ENCODE results near the gene TACC2. TPM values are rescaled to one million over a fixed set of nuclear protein-coding genes. Genes with fewer than 3 reads are reported as not detected.

Gene TACC2
- total RNA-seq, 1 donor from 2014 or later: 56.6 TPM

DNA sequence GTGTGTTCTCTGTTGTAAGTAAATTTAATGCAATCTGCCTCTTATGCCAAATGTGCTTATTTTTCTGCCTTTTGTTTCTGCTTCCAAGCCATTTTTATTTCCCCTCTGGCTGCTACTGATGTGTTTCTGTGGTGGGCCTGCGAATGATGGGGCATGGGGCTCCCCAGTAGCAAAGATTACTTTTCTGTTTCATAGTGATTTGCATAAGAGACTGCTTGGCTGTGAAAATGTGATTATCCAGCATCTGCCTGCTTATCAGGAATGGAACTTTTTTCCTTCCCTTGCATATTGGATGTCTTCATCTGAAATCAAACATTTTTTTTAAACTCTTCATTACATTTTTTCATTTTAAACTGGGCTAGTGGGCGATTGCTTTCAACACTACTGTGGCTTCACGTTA is 224.4 kb downstream of the TACC2 start:
- DNase-seq (ENCODE audit: low spot score): no peak
- Mint-ChIP-seq H3K4me3 (ENCODE audit: unreplicated experiment) (no peak overlapping the region), H3K27me3 (ENCODE audit: low read depth) (no peaks in the 10 kb centered on the region), H3K9me3 (ENCODE audit: low read depth) (no peaks in the 10 kb centered on the region), H3K27ac (ENCODE audit: unreplicated experiment) (no peak overlapping the region), H3K36me3 (ENCODE audit: low read depth) (peaks cover 29% of the 10 kb centered on the region), H3K4me1 (ENCODE audit: low read depth) (peaks cover 3% of the 10 kb centered on the region)
- TF ChIP-seq, protein P1, sequence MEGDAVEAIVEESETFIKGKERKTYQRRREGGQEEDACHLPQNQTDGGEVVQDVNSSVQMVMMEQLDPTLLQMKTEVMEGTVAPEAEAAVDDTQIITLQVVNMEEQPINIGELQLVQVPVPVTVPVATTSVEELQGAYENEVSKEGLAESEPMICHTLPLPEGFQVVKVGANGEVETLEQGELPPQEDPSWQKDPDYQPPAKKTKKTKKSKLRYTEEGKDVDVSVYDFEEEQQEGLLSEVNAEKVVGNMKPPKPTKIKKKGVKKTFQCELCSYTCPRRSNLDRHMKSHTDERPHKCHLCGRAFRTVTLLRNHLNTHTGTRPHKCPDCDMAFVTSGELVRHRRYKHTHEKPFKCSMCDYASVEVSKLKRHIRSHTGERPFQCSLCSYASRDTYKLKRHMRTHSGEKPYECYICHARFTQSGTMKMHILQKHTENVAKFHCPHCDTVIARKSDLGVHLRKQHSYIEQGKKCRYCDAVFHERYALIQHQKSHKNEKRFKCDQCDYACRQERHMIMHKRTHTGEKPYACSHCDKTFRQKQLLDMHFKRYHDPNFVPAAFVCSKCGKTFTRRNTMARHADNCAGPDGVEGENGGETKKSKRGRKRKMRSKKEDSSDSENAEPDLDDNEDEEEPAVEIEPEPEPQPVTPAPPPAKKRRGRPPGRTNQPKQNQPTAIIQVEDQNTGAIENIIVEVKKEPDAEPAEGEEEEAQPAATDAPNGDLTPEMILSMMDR (IDR thresholded peaks at IDR 0.05): no peak

DNA sequence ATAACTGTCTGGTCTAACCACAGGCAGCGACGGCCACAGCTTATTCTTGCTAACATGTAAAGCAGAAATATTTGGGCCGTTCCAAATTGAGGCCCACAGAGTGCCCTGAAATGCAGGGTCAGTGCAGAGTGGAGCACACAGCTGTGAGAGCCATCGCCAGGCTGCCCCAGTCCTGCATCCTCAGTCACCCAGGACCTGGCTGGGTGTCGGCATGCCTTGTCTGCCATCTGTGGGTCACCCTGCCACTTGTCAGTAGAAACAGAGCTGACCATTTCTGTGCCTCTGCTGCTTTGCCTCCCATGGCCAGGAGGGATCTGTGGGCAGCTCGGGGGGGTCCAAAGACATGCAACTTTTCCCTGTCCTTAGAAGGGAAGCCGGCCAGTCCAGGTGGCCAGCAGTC is 224.8 kb downstream of the TACC2 start:
- no peak for DNase-seq (ENCODE audit: low spot score)
- Mint-ChIP-seq H3K36me3 (ENCODE audit: low read depth) (peaks cover 33% of the 10 kb centered on the region), H3K27ac (ENCODE audit: unreplicated experiment) (no peak overlapping the region), H3K27me3 (ENCODE audit: low read depth) (no peaks in the 10 kb centered on the region), H3K9me3 (ENCODE audit: low read depth) (no peaks in the 10 kb centered on the region), H3K4me1 (ENCODE audit: low read depth) (peaks cover 3% of the 10 kb centered on the region), H3K4me3 (ENCODE audit: unreplicated experiment) (no peak overlapping the region)
- TF ChIP-seq, protein P1 (IDR thresholded peaks at IDR 0.05): peak; percentile 36

DNA sequence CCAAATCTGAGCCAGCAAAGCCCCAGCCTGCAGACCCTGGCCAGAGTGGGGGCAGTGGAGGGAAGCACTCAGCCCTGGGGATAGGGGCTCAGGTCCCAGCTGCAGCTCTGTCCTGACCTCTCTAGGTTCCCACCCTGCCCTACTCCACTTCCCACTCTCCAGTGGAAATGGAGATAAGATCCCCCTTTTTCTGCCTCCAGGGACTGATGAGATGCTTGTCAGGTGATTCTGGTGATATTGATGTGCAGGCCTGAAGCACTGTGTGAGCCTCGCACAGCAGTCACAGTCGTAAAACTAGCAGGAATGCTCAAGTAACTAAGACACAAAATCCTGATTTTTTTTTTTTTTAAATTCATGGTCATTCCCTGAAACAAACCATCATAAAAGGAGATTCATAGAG is 227.1 kb downstream of the TACC2 start:
- TF ChIP-seq, protein P1 (IDR thresholded peaks at IDR 0.05): no peak
- Mint-ChIP-seq H3K9me3 (ENCODE audit: low read depth) (no peaks in the 10 kb centered on the region), H3K27ac (ENCODE audit: unreplicated experiment) (no peak overlapping the region), H3K4me3 (ENCODE audit: unreplicated experiment) (no peak overlapping the region), H3K27me3 (ENCODE audit: low read depth) (no peaks in the 10 kb centered on the region), H3K4me1 (ENCODE audit: low read depth) (peaks cover 3% of the 10 kb centered on the region), H3K36me3 (ENCODE audit: low read depth) (peaks cover 36% of the 10 kb centered on the region)
- DNase-seq (ENCODE audit: low spot score): no peak

DNA sequence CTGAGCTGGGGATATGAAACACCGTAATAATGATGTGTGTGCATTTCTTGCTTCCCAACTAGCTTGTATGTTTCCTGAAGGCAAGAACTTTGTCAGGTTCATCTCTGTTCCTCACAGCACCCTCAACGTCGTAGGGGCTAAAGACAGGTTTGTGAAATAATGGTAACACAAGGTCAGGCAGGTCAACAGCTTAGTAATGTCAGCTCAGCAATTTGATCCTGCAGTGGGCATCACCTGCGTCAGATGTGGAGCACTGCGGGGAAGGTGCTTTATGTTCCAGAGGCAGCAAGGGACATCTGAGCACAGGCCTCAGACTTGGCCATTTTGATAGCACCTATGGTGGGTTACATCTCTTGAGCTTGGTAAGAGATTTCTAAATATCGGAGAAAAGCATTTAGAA is 230.4 kb downstream of the TACC2 start:
- no peak overlapping the region for H3K27ac Mint-ChIP-seq (ENCODE audit: unreplicated experiment)
- no peaks in the 10 kb centered on the region for H3K27me3 Mint-ChIP-seq (ENCODE audit: low read depth)
- no peak overlapping the region for H3K4me3 Mint-ChIP-seq (ENCODE audit: unreplicated experiment)
- peaks cover 27% of the 10 kb centered on the region for H3K36me3 Mint-ChIP-seq (ENCODE audit: low read depth)
- no peaks in the 10 kb centered on the region for H3K9me3 Mint-ChIP-seq (ENCODE audit: low read depth)
- H3K4me1 Mint-ChIP-seq (ENCODE audit: low read depth): no peaks in the 10 kb centered on the region
- TF ChIP-seq, protein P1 (IDR thresholded peaks at IDR 0.05): no peak
- DNase-seq (ENCODE audit: low spot score): no peak

DNA sequence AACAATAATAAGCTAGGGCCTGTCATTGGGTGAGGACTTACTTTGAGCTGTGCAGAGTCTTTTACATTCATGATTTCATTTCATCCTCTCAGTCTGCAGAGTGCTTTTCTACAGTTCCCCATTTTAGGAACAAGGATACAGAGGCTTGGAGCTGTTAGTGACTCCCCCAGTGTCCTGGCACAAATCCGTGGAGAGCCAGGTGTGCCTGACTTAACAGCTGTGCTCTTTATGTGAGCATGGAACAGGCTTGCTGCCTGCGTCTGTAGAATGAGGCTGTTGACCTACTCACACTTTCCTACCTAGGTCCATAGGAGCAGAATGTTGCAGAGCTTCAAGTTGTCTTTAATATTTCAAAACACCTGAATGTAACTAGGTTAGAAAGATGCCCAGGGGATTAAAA is 231.8 kb downstream of the TACC2 start:
- TF ChIP-seq, protein P1 (IDR thresholded peaks at IDR 0.05): no peak
- Mint-ChIP-seq H3K4me1 (ENCODE audit: low read depth) (no peaks in the 10 kb centered on the region), H3K36me3 (ENCODE audit: low read depth) (peaks cover 32% of the 10 kb centered on the region), H3K27ac (ENCODE audit: unreplicated experiment) (no peak overlapping the region), H3K4me3 (ENCODE audit: unreplicated experiment) (no peak overlapping the region), H3K9me3 (ENCODE audit: low read depth) (no peaks in the 10 kb centered on the region), H3K27me3 (ENCODE audit: low read depth) (no peaks in the 10 kb centered on the region)
- no peak for DNase-seq (ENCODE audit: low spot score)

Measured in chondrocyte (in vitro differentiated cells).